DOHH2 (cell line): ENCODE results near the gene TTBK2.

Experiments used
- CTCF ChIP-seq: fragments of 200-600 bp; sonication (generic); IDR thresholded peaks from one replicate; pipeline ENCODE4 v1.5.1; 2014; ENCODE audit warnings: antibody characterized with exemption, mild to moderate bottlenecking, low read depth, low read length; ENCODE audit not compliant: poor library complexity, severe bottlenecking
- EZH2phosphoT487 ChIP-seq: fragments of 200-600 bp; sonication (generic); IDR thresholded peaks from 2 replicates; pipeline ENCODE4 v1.6.1; 2017; ENCODE audit warnings: borderline replicate concordance, mild to moderate bottlenecking, antibody characterized with exemption, low read length, moderate library complexity, mixed read lengths

GRCh38 chr15:42918047-42918446, 2.5 kb downstream of the TTBK2 start:
- TF ChIP-seq CTCF, result no peak
- TF ChIP-seq EZH2phosphoT487, result no peak
